ENCODE results near the gene MYOG. TPM values are rescaled to one million over a fixed set of nuclear protein-coding genes. Genes with fewer than 3 reads are reported as not detected.

Gene MYOG
- total and polyA plus RNA-seq, 10 donors, result not detected

- Histone ChIP-seq H3K27ac (no peak overlapping the region), H3K9me3 (no peaks in the 10 kb centered on the region), H3K4me1 (peaks cover 0 to 49% (median 8%) of the 10 kb centered on the region in 6 donors), H3K27me3 (replicated peaks in 1 of 7) (peaks cover 0 to 19% (median 0%) of the 10 kb centered on the region in 7 donors), H3K36me3 (no peaks in the 10 kb centered on the region), H3K4me3 (no peak overlapping the region)
- no peak for DNase-seq
- 17 to 53% (median 36%) methylated on average over 8 of the region's 8 CpGs for WGBS, 5 donors
- intact Hi-C loops (cut with DNase I; ENCODE audit: low total_unique reads), result no loop called here
- TF ChIP-seq CTCF (IDR thresholded peaks at IDR 0.05 in 8 of 11, conservative IDR thresholded peaks at IDR 0.05 in 3 of 11) (no peak), POLR2AphosphoS5 (IDR thresholded peaks at IDR 0.05) (no peak), POLR2A (IDR thresholded peaks at IDR 0.05) (no peak)
Measured at GRCh38 chr1:203063287-203063686, 22.5 kb downstream of the MYOG start.

GRCh38 chr1:203060115-203060514 lies 25.7 kb downstream of the MYOG start:
- TF ChIP-seq CTCF (IDR thresholded peaks at IDR 0.05 in 8 of 11, conservative IDR thresholded peaks at IDR 0.05 in 3 of 11) (no peak), POLR2AphosphoS5 (IDR thresholded peaks at IDR 0.05) (no peak), POLR2A (IDR thresholded peaks at IDR 0.05) (no peak)
- peaks cover 0 to 19% (median 0%) of the 10 kb centered on the region in 7 donors for H3K27me3 ChIP-seq (replicated peaks in 1 of 7)
- H3K27ac ChIP-seq, result peak overlapping the region in 1 of 8 donors; percentile 65
- WGBS, 5 donors, result 91 to 98% (median 96%) methylated on average over 3 to 11 of the region's 11 CpGs
- H3K9me3 ChIP-seq, result no peaks in the 10 kb centered on the region
- no peak for DNase-seq
- intact Hi-C loops (cut with DNase I; ENCODE audit: low total_unique reads), result no loop called here
- no peaks in the 10 kb centered on the region for H3K36me3 ChIP-seq
- H3K4me1 ChIP-seq, result peaks cover 0 to 49% (median 11%) of the 10 kb centered on the region in 6 donors
- no peak overlapping the region for H3K4me3 ChIP-seq

GRCh38 chr1:203059485-203059884 lies 26.3 kb downstream of the MYOG start:
- H3K4me1 ChIP-seq, result peaks cover 0 to 49% (median 11%) of the 10 kb centered on the region in 6 donors
- no peak for TF ChIP-seq CTCF (IDR thresholded peaks at IDR 0.05 in 8 of 11, conservative IDR thresholded peaks at IDR 0.05 in 3 of 11)
- no peak for TF ChIP-seq POLR2A (IDR thresholded peaks at IDR 0.05)
- no peak for TF ChIP-seq POLR2AphosphoS5 (IDR thresholded peaks at IDR 0.05)
- intact Hi-C loops (cut with DNase I; ENCODE audit: low total_unique reads), result no loop called here
- peak overlapping the region in 3 of 8 donors; percentile 20 to 65 (median 39) for H3K27ac ChIP-seq
- no peaks in the 10 kb centered on the region for H3K9me3 ChIP-seq
- H3K27me3 ChIP-seq (replicated peaks in 1 of 7), result peaks cover 0 to 14% (median 0%) of the 10 kb centered on the region in 7 donors
- H3K36me3 ChIP-seq, result no peaks in the 10 kb centered on the region
- WGBS, 5 donors, result 12 to 67% (median 54%) methylated on average over 2 of the region's 2 CpGs
- DNase-seq, result no peak
- H3K4me3 ChIP-seq, result no peak overlapping the region

GRCh38 chr1:203058676-203058935 lies 27.2 kb downstream of the MYOG start:
- 41 to 81% (median 53%) methylated on average over 1 of the region's 1 CpG; no CpG with 5 or more reads in 1 of the 5 donors for WGBS, 5 donors
- TF ChIP-seq CTCF (IDR thresholded peaks at IDR 0.05 in 8 of 11, conservative IDR thresholded peaks at IDR 0.05 in 3 of 11) (no peak), POLR2A (IDR thresholded peaks at IDR 0.05) (no peak), POLR2AphosphoS5 (IDR thresholded peaks at IDR 0.05) (no peak)

More at GRCh38 chr1:203058676-203058935, 27.2 kb downstream of the MYOG start:
- H3K4me3 ChIP-seq, result no peak overlapping the region
- peaks cover 0 to 47% (median 11%) of the 10 kb centered on the region in 6 donors for H3K4me1 ChIP-seq
- peak overlapping the region in 4 of 8 donors; percentile 1 to 65 (median 30) for H3K27ac ChIP-seq
- no peak for DNase-seq
- H3K27me3 ChIP-seq (replicated peaks in 1 of 7), result peaks cover 0 to 16% (median 0%) of the 10 kb centered on the region in 7 donors
- H3K9me3 ChIP-seq, result no peaks in the 10 kb centered on the region
- H3K36me3 ChIP-seq, result no peaks in the 10 kb centered on the region
- intact Hi-C loops (cut with DNase I; ENCODE audit: low total_unique reads), result no loop called here

All from spleen (tissue), 11 donors.